ENCODE results near the gene KIF2C.
"Not testable (repeated sequence)": the region's sequence is repeated elsewhere in the genome, so short reads cannot be mapped to it uniquely, and the experiment has no call there.

Gene KIF2C

GRCh38 chr1:44805311-44806024 is 65.8 kb downstream of the KIF2C start:
- no peak overlapping the region for H3K27ac ChIP-seq (ENCODE audit: low read depth in 2 of 2, low read length in 2 of 2)
- no peaks in the 10 kb centered on the region for H3K9me3 ChIP-seq (ENCODE audit: control insufficient read depth in 2 of 2, low read length in 2 of 2)
- H3K27me3 ChIP-seq (ENCODE audit: control insufficient read depth in 2 of 2, insufficient read depth in 2 of 2, low read length in 2 of 2) = no peaks in the 10 kb centered on the region
- no peak overlapping the region for H3K9ac ChIP-seq (ENCODE audit: low read depth in 1 of 2, low read length in 2 of 2)
- peaks cover 48 to 53% of the 10 kb centered on the region in 2 donors for H3K4me1 ChIP-seq (ENCODE audit: control insufficient read depth in 2 of 2, insufficient read depth in 2 of 2, low read length in 2 of 2)
- H3K4me3 ChIP-seq (ENCODE audit: low read length in 2 of 2) = no peak overlapping the region
- H3K36me3 ChIP-seq (ENCODE audit: control insufficient read depth in 2 of 2, insufficient read depth in 2 of 2, low read length in 2 of 2) = peaks cover 14 to 15% of the 10 kb centered on the region in 2 donors

GRCh38 chr1:44806025-44806703 is 66.5 kb downstream of the KIF2C start:
- Histone ChIP-seq H3K4me3 (ENCODE audit: low read length in 2 of 2) (peak overlapping the region in 1 of 2 donors; percentile 26), H3K27ac (ENCODE audit: low read depth in 2 of 2, low read length in 2 of 2) (peak overlapping the region; percentile 97 to 98), H3K9me3 (ENCODE audit: control insufficient read depth in 2 of 2, low read length in 2 of 2) (no peaks in the 10 kb centered on the region), H3K36me3 (ENCODE audit: control insufficient read depth in 2 of 2, insufficient read depth in 2 of 2, low read length in 2 of 2) (peaks cover 14 to 15% of the 10 kb centered on the region in 2 donors), H3K27me3 (ENCODE audit: control insufficient read depth in 2 of 2, insufficient read depth in 2 of 2, low read length in 2 of 2) (no peaks in the 10 kb centered on the region), H3K9ac (ENCODE audit: low read depth in 1 of 2, low read length in 2 of 2) (peak overlapping the region; percentile 76 to 89), H3K4me1 (ENCODE audit: control insufficient read depth in 2 of 2, insufficient read depth in 2 of 2, low read length in 2 of 2) (peaks cover 45 to 50% of the 10 kb centered on the region in 2 donors)

DNA sequence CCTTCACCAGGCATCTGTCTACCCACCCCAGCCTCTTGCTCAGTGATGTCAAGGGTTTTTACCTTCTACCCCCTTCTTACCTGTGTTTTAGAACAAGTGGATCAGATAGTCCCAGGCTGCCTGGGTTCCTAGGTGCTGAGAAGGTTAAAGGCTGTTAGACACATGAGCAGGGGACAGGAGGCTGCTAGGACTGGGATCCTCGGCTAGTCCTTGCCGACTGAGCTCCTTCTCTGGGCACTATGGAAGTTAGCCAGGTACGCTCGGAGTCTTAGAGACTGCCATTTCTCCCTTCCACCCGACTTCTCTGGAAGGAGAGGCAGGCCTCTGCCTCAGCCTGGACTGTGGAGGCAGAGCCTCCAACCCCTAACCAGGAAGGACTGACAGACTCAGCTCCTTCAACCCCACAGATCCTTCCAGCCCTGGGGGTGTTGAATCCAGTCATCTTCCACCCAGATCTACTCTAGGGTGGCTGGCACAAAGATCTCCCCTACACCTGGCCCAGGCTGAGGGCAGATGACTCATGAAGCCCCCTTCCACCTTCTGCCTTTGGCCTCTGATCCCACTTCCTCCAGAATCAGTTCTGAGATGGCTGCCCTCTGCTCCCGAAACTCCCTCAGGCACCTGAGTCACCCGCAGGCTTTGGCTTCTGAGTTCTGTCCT is 67.2 kb downstream of the KIF2C start, which contains the start of gene DYNLT4:
DYNLT4 (minus strand) TSS at position 648 of the 660 bp plus-strand sequence. CDS start 683 bp downstream, outside the sequence.
- no peaks in the 10 kb centered on the region for H3K9me3 ChIP-seq (ENCODE audit: control insufficient read depth in 2 of 2, low read length in 2 of 2)
- H3K4me1 ChIP-seq (ENCODE audit: control insufficient read depth in 2 of 2, insufficient read depth in 2 of 2, low read length in 2 of 2) = peaks cover 45 to 49% of the 10 kb centered on the region in 2 donors
- H3K9ac ChIP-seq (ENCODE audit: low read depth in 1 of 2, low read length in 2 of 2) = peak within 1 kb of the TSS; percentile 76 to 89
- no peaks in the 10 kb centered on the region for H3K27me3 ChIP-seq (ENCODE audit: control insufficient read depth in 2 of 2, insufficient read depth in 2 of 2, low read length in 2 of 2)
- peak within 1 kb of the TSS; percentile 31 to 54 for H3K4me3 ChIP-seq (ENCODE audit: low read length in 2 of 2)
- peaks cover 14 to 15% of the 10 kb centered on the region in 2 donors for H3K36me3 ChIP-seq (ENCODE audit: control insufficient read depth in 2 of 2, insufficient read depth in 2 of 2, low read length in 2 of 2)
- H3K27ac ChIP-seq (ENCODE audit: low read depth in 2 of 2, low read length in 2 of 2) = peak within 1 kb of the TSS; percentile 97 to 98

DNA sequence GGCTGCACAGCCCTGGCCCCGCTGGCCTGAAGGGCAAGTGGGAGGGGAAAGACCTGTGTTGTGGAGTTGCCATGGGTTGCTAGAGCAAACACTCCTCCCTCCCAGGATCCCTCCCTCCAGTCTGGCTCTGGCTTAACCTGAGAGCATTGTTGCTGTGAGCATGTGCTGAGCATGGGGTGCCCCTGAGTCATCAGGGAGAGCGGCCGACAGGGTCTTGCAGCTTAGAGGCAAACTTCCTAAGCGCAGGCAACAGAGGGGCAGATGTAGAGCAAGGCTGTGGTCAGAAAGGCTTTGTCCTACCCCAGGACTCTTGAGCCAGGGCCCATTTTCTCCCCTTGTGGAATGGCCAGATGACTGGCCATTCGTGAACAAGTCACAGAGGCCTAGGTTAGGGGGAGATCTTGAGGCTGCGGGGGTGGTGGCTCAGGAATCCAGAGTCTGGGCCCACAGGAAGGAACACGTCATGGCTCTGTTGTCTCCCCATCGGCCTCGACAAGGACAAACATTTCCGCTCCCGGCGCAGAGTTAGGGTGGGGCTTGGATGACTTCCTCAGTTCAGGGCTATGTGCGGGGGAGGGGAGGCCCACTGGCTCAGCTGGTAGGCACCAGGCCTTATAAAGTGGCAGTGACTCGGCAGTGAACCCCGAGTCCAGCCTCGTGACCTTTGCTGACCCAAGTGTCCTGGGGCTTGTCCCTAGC is 67.9 kb downstream of the KIF2C start:
- H3K36me3 ChIP-seq (ENCODE audit: control insufficient read depth in 2 of 2, insufficient read depth in 2 of 2, low read length in 2 of 2) = peaks cover 14 to 15% of the 10 kb centered on the region in 2 donors
- no peaks in the 10 kb centered on the region for H3K9me3 ChIP-seq (ENCODE audit: control insufficient read depth in 2 of 2, low read length in 2 of 2)
- peak overlapping the region; percentile 27 to 31 for H3K4me3 ChIP-seq (ENCODE audit: low read length in 2 of 2)
- peak overlapping the region; percentile 76 to 89 for H3K9ac ChIP-seq (ENCODE audit: low read depth in 1 of 2, low read length in 2 of 2)
- H3K27ac ChIP-seq (ENCODE audit: low read depth in 2 of 2, low read length in 2 of 2) = peak overlapping the region; percentile 97 to 98
- H3K4me1 ChIP-seq (ENCODE audit: control insufficient read depth in 2 of 2, insufficient read depth in 2 of 2, low read length in 2 of 2) = peaks cover 43 to 45% of the 10 kb centered on the region in 2 donors
- H3K27me3 ChIP-seq (ENCODE audit: control insufficient read depth in 2 of 2, insufficient read depth in 2 of 2, low read length in 2 of 2) = no peaks in the 10 kb centered on the region

DNA sequence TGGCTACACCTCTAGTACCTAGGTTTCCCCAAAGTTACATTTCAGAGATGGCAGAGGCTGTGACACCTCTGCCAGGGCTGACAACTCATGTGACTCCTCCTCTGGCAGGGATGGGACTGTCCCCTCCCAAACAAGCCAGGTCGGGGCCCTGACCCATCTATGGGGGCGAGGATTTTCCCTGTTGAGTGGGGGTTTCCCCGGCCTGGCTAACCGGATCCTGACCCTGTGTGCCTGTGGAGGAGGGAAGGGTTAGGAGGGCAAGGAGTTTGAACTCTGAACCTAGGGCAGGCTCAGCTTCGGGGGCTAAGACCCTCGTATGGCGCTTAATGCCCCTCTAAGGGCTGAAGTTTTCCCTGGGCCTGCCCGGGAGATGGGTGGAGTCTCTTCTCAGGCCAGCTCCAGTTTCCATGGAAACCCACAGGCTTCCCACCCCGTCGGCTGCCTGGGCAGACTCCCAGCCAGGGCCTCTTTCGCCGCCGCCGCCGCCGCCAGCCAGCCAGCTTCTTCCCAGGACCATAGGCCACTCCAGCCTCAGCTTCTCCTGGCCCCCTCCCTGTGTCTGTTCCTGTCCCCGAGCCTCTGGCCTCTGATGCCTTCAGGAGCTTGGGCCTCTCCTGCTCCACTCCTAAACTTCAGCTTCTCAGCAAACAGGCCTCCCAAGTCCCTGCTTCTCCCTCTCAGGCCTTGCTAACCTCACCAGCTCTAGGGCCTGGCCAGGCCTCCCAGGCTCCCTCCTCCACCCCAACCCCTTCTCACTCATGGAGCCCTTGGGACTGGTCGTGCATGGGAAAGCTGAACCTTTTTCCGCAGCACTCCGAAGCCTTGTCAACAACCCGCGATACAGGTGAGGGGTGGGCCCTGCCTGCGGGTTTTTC is 68.7 kb downstream of the KIF2C start, which contains the start of gene BTBD19:
BTBD19 (plus strand) TSS at position 461 of the 875 bp plus-strand sequence; CDS start at position 759, 298 bp downstream.
- Histone ChIP-seq H3K4me1 (ENCODE audit: control insufficient read depth in 2 of 2, insufficient read depth in 2 of 2, low read length in 2 of 2) (peaks cover 45 to 46% of the 10 kb centered on the region in 2 donors), H3K27ac (ENCODE audit: low read depth in 2 of 2, low read length in 2 of 2) (peak within 1 kb of the TSS; percentile 97 to 98), H3K4me3 (ENCODE audit: low read length in 2 of 2) (peak within 1 kb of the TSS; percentile 31 to 54), H3K9ac (ENCODE audit: low read depth in 1 of 2, low read length in 2 of 2) (peak within 1 kb of the TSS; percentile 76 to 89), H3K36me3 (ENCODE audit: control insufficient read depth in 2 of 2, insufficient read depth in 2 of 2, low read length in 2 of 2) (peaks cover 12 to 14% of the 10 kb centered on the region in 2 donors), H3K9me3 (ENCODE audit: control insufficient read depth in 2 of 2, low read length in 2 of 2) (no peaks in the 10 kb centered on the region), H3K27me3 (ENCODE audit: control insufficient read depth in 2 of 2, insufficient read depth in 2 of 2, low read length in 2 of 2) (no peaks in the 10 kb centered on the region)

- Histone ChIP-seq H3K27ac (ENCODE audit: low read depth in 2 of 2, low read length in 2 of 2) (peak overlapping the region; percentile 97 to 98), H3K9ac (ENCODE audit: low read depth in 1 of 2, low read length in 2 of 2) (peak overlapping the region; percentile 76 to 89), H3K36me3 (ENCODE audit: control insufficient read depth in 2 of 2, insufficient read depth in 2 of 2, low read length in 2 of 2) (peaks cover 4 to 8% of the 10 kb centered on the region in 2 donors), H3K9me3 (ENCODE audit: control insufficient read depth in 2 of 2, low read length in 2 of 2) (no peaks in the 10 kb centered on the region), H3K4me3 (ENCODE audit: low read length in 2 of 2) (peak overlapping the region; percentile 27 to 54), H3K27me3 (ENCODE audit: control insufficient read depth in 2 of 2, insufficient read depth in 2 of 2, low read length in 2 of 2) (no peaks in the 10 kb centered on the region), H3K4me1 (ENCODE audit: control insufficient read depth in 2 of 2, insufficient read depth in 2 of 2, low read length in 2 of 2) (peaks cover 46 to 52% of the 10 kb centered on the region in 2 donors)
Measured at GRCh38 chr1:44808938-44809917, 69.6 kb downstream of the KIF2C start.

- Histone ChIP-seq H3K4me3 (ENCODE audit: low read length in 2 of 2) (peak overlapping the region in 1 of 2 donors; percentile 54), H3K36me3 (ENCODE audit: control insufficient read depth in 2 of 2, insufficient read depth in 2 of 2, low read length in 2 of 2) (peaks cover 1 to 4% of the 10 kb centered on the region in 2 donors), H3K27ac (ENCODE audit: low read depth in 2 of 2, low read length in 2 of 2) (peak overlapping the region; percentile 97 to 98), H3K4me1 (ENCODE audit: control insufficient read depth in 2 of 2, insufficient read depth in 2 of 2, low read length in 2 of 2) (peaks cover 46 to 53% of the 10 kb centered on the region in 2 donors), H3K27me3 (ENCODE audit: control insufficient read depth in 2 of 2, insufficient read depth in 2 of 2, low read length in 2 of 2) (no peaks in the 10 kb centered on the region), H3K9me3 (ENCODE audit: control insufficient read depth in 2 of 2, low read length in 2 of 2) (no peaks in the 10 kb centered on the region), H3K9ac (ENCODE audit: low read depth in 1 of 2, low read length in 2 of 2) (peak overlapping the region; percentile 23 to 41)
Measured at GRCh38 chr1:44810101-44810761, 70.6 kb downstream of the KIF2C start.

DNA sequence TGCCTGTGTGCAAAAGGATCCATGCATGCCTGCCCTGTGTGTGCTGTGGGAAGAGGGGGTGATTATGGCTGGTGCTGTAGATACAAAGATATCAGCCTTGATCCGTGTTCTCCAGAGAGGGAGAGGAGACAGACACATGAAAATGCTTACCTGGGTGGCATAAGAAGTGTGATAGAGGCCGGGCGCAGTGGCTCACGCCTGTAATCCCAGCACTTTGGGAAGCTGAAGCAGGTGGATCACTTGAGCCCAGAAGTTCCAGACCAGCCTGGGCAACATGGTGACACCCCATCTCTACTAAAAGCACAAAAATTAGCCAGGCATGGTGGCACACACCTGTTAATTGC is 71.1 kb downstream of the KIF2C start:
- H3K4me3 ChIP-seq (ENCODE audit: low read length in 2 of 2) = not testable (repeated sequence)

More for the DNA sequence above, 71.1 kb downstream of the KIF2C start:
- H3K36me3 ChIP-seq (ENCODE audit: control insufficient read depth in 2 of 2, insufficient read depth in 2 of 2, low read length in 2 of 2); H3K9me3 ChIP-seq (ENCODE audit: control insufficient read depth in 2 of 2, low read length in 2 of 2); H3K27me3 ChIP-seq (ENCODE audit: control insufficient read depth in 2 of 2, insufficient read depth in 2 of 2, low read length in 2 of 2): not testable (repeated sequence)
- Histone ChIP-seq H3K4me1 (ENCODE audit: control insufficient read depth in 2 of 2, insufficient read depth in 2 of 2, low read length in 2 of 2) (peaks cover 46 to 53% of the 10 kb centered on the region in 2 donors), H3K9ac (ENCODE audit: low read depth in 1 of 2, low read length in 2 of 2) (peak overlapping the region; percentile 23 to 41), H3K27ac (ENCODE audit: low read depth in 2 of 2, low read length in 2 of 2) (peak overlapping the region; percentile 97 to 98)

Measured in mucosa of rectum (tissue), 2 donors.